SU-DHL-6 (cell line): ENCODE data around the gene COL1A1.

Experiments
- H2AFZ ChIP-seq: fragments of 200-600 bp; sonication (generic); 2 replicates; pipeline ENCODE4 v1.6.1; 2014; ENCODE audit warnings: low read depth, mild to moderate bottlenecking, moderate library complexity, mixed read lengths, antibody characterized with exemption, low read length; ENCODE audit not compliant: severe bottlenecking
- H3F3A ChIP-seq: fragments of 200-600 bp; shearing (Covaris generic); 2 replicates; pipeline ENCODE4 v1.6.0; 2016; ENCODE audit warnings: antibody characterized with exemption, mild to moderate bottlenecking; ENCODE audit not compliant: insufficient read depth
- H3K27ac ChIP-seq: fragments of 200-600 bp; sonication (generic); 2 replicates; pipeline ENCODE4 v1.5.1; 2016; ENCODE audit warnings: low read depth, mild to moderate bottlenecking, low read length, moderate library complexity, mixed read lengths
- H3K27me3 ChIP-seq: fragments of 200-600 bp; sonication (generic), shearing (Covaris generic); 2 replicates; pipeline ENCODE4 v1.6.0; 2014; ENCODE audit warnings: mild to moderate bottlenecking, low read length
- H3K36me3 ChIP-seq: fragments of 200-600 bp; sonication (generic); 2 replicates; pipeline ENCODE4 v1.6.1; 2014; ENCODE audit warnings: mild to moderate bottlenecking, low read length, mixed read lengths
- H3K4me2 ChIP-seq: fragments of 300-600, 200-600 bp; shearing (Covaris generic), sonication (generic); 2 replicates; pipeline ENCODE4 v1.6.0; 2014; ENCODE audit warnings: low read length, low read depth, mild to moderate bottlenecking; ENCODE audit not compliant: poor library complexity, severe bottlenecking
- H3K4me3 ChIP-seq: fragments of 200-600 bp; sonication (generic); 2 replicates; pipeline ENCODE4 v1.5.1; 2014; ENCODE audit warnings: antibody characterized with exemption, low read length, mild to moderate bottlenecking, mixed read lengths; ENCODE audit not compliant: insufficient read depth, poor library complexity, severe bottlenecking
- H3K79me2 ChIP-seq: fragments of 200-600 bp; sonication (generic); 2 replicates; pipeline ENCODE4 v1.6.1; 2014; ENCODE audit warnings: mild to moderate bottlenecking, low read length, moderate library complexity; ENCODE audit not compliant: insufficient read depth
- H3K9ac ChIP-seq: fragments of 200-600 bp; sonication (generic); 2 replicates; pipeline ENCODE4 v1.7.0; 2014; ENCODE audit warnings: mild to moderate bottlenecking, low read length
- H3K9me2 ChIP-seq: fragments of 200-600 bp; sonication (generic); replicated peaks from 2 replicates; pipeline ENCODE4 v1.6.1; 2014; ENCODE audit warnings: low read length; ENCODE audit not compliant: insufficient read depth
- H3K9me3 ChIP-seq: fragments of 200-600 bp; sonication (generic); 2 replicates; pipeline ENCODE4 v1.6.1; 2014; ENCODE audit warnings: low read length, mixed read lengths; ENCODE audit not compliant: insufficient read depth
- H4K20me1 ChIP-seq: fragments of 200-600 bp; sonication (generic); 2 replicates; pipeline ENCODE4 v1.6.1; 2014; ENCODE audit warnings: low read depth, mild to moderate bottlenecking, antibody characterized with exemption, low read length, moderate library complexity, mixed read lengths
- CTCF ChIP-seq: fragments of 200-600 bp; sonication (generic); IDR thresholded peaks from one replicate; pipeline ENCODE4 v1.5.1; 2017; ENCODE audit warnings: antibody characterized with exemption, mild to moderate bottlenecking, low read length, moderate library complexity; ENCODE audit not compliant: insufficient read depth, poor library complexity, severe bottlenecking
- EZH2phosphoT487 ChIP-seq: fragments of 200-600 bp; sonication (generic), shearing (Covaris generic); conservative IDR thresholded peaks from 2 replicates; pipeline ENCODE4 v1.6.1; 2018; ENCODE audit warnings: mild to moderate bottlenecking, antibody characterized with exemption, low read length, moderate library complexity, mixed read lengths

COL1A1 gene

GRCh38 chr17:50154604-50155003 is 46.8 kb downstream of the COL1A1 start:
- H3K27me3 ChIP-seq: no peaks in the 10 kb centered on the region
- H3K9me3 ChIP-seq: no peaks in the 10 kb centered on the region
- H3K9ac ChIP-seq: no peak overlapping the region
- H2AFZ ChIP-seq: no peak overlapping the region
- TF ChIP-seq EZH2phosphoT487 (no peak), CTCF (no peak)
- H3K9me2 ChIP-seq: no peaks in the 10 kb centered on the region
- H3K4me2 ChIP-seq: no peak overlapping the region
- no peaks in the 10 kb centered on the region for H3K36me3 ChIP-seq
- no peaks in the 10 kb centered on the region for H4K20me1 ChIP-seq
- no peak overlapping the region for H3K27ac ChIP-seq
- H3F3A ChIP-seq: peaks cover 9% of the 10 kb centered on the region; the same call in 1 of the 2 replicates
- peaks cover 9% of the 10 kb centered on the region for H3K79me2 ChIP-seq
- no peak overlapping the region for H3K4me3 ChIP-seq

- no peak overlapping the region for H2AFZ ChIP-seq
- peaks cover 15% of the 10 kb centered on the region for H3K79me2 ChIP-seq
- H3K27me3 ChIP-seq: no peaks in the 10 kb centered on the region
- no peaks in the 10 kb centered on the region for H3K9me3 ChIP-seq
- no peak overlapping the region for H3K9ac ChIP-seq
- H3K4me2 ChIP-seq: no peak overlapping the region
- H3K9me2 ChIP-seq: no peaks in the 10 kb centered on the region
- peaks cover 9% of the 10 kb centered on the region; the same call in 1 of the 2 replicates for H3F3A ChIP-seq
- TF ChIP-seq EZH2phosphoT487 (no peak), CTCF (no peak)
- H4K20me1 ChIP-seq: no peaks in the 10 kb centered on the region
- H3K27ac ChIP-seq: no peak overlapping the region
- H3K4me3 ChIP-seq: no peak overlapping the region
- no peaks in the 10 kb centered on the region for H3K36me3 ChIP-seq
Observed at GRCh38 chr17:50153650-50154575, 47.5 kb downstream of the COL1A1 start.

- Histone ChIP-seq H3K4me2 (peak overlapping the region; percentile 100), H3K36me3 (no peaks in the 10 kb centered on the region), H3K27me3 (no peaks in the 10 kb centered on the region), H3K9me3 (no peaks in the 10 kb centered on the region), H4K20me1 (no peaks in the 10 kb centered on the region), H3F3A (peaks cover 9% of the 10 kb centered on the region; the same call in 1 of the 2 replicates), H3K79me2 (peaks cover 25% of the 10 kb centered on the region), H3K9me2 (no peaks in the 10 kb centered on the region), H3K27ac (0 out of 2 replicates have a peak overlapping the region, but pooled peaks have one; percentile 48), H3K4me3 (no peak overlapping the region), H2AFZ (no peak overlapping the region), H3K9ac (no peak overlapping the region)
- no peak for TF ChIP-seq EZH2phosphoT487
- no peak for TF ChIP-seq CTCF
Observed at GRCh38 chr17:50152736-50153135, 48.7 kb downstream of the COL1A1 start.
